Right lobe of liver (tissue), 6 donors: ENCODE data around the gene G6PD. TPM values are rescaled to one million over a fixed set of nuclear protein-coding genes. Genes with fewer than 3 reads are reported as not detected.
A peak's percentile ranks its signal among the peaks of the same experiment; 100 is the strongest.

ENCODE experiments used
- ATAC-seq, 4 donors: fragments of 200-7000 bp; cut with Tn5 transposase; one replicate each; pipeline ENCODE4 v1.9.1; 2020; ENCODE audit warnings: mild to moderate bottlenecking in 4 of 4, moderate library complexity in 4 of 4
- DNase-seq, 3 donors: peaks; one replicate each; pipeline ENCODE4 v3.0.0-alpha.2; 2020
- H3K27ac ChIP-seq, 3 donors: fragments of 200-600 bp; one replicate each; pipeline ENCODE4 v1.8.0; 2022
- H3K27me3 ChIP-seq, 2 donors: fragments of 200-600 bp; one replicate each; pipeline ENCODE4 v1.8.0; 2022
- H3K36me3 ChIP-seq, 4 donors: fragments of 200-600 bp; sonication (generic) in 1 of 4; one replicate each; pipeline versions ENCODE4 v1.5.1 to v1.8.0; 2017 to 2022; ENCODE audit warnings: control low read depth in 1 of 4
- H3K4me1 ChIP-seq, 4 donors: fragments of 200-600 bp; sonication (generic) in 1 of 4; one replicate each; pipeline versions ENCODE4 v1.5.1 to v1.8.0; 2017 to 2022; ENCODE audit warnings: control low read depth in 1 of 4
- H3K4me3 ChIP-seq, 3 donors: fragments of 200-600 bp; one replicate each; pipeline ENCODE4 v1.8.0; 2022
- H3K9me3 ChIP-seq, 4 donors: fragments of 200-600 bp; sonication (generic) in 1 of 4; one replicate each; pipeline versions ENCODE4 v1.5.1 to v1.8.0; 2017 to 2022; ENCODE audit warnings: control low read depth in 1 of 4
- POLR2A ChIP-seq: fragments of 450-650 bp; IDR thresholded peaks from one replicate; pipeline ENCODE4 v1.6.1; 2017; ENCODE audit warnings: antibody characterized with exemption, mild to moderate bottlenecking
- WGBS: methylation state at CpG from one replicate; pipeline ENCODE4 v1.1.6; 2018; ENCODE audit warnings: low coverage, low lambda C conversion rate; ENCODE audit not compliant: insufficient coverage; ENCODE audit errors: missing lambda C conversion rate; 5-methylcytosine and 5-hydroxymethylcytosine counted together
- intact Hi-C, 2 donors: fragments of 100-400 bp; cut with DNase I; formaldehyde crosslinking; loops; one replicate each; pipeline versions ENCODE4 v1.11.2 to v1.14.1; 2022
- total RNA-seq, 6 experiments: library from RNA; depleted of rRNA in 2 of 6; stranded (reverse); fragments of >200 nt in 2 of 6; fragmentation: NEBNext Ultra II Directional in 3 of 6; extraction: Animal tissue kit (Norgen Biotek cat#: 25700) in 3 of 6; gene quantifications; one replicate each; pipeline versions ENCODE4 v1.1.0 to v1.2.4, GENCODE V29; 2016 to 2023
- TF ChIP-seq, protein P1 (sequence below), 4 donors: fragments of 200-600 bp in 3 of 4; fragments of 450-650 bp in 1 of 4; IDR thresholded peaks; one replicate each; pipeline versions ENCODE4 v1.5.1 to v1.8.0; 2016 to 2022; ENCODE audit warnings: antibody characterized with exemption in 4 of 4, mild to moderate bottlenecking in 2 of 4
- donor health status: DM: no; HTN: yes; CAD: no.
- donor health status: DM: no; HTN: no; CAD: no.
- donor health status: DM: no; HTN: no; CAD: no.
- donor health status: DM: no; HTN: yes; CAD: no.
- donor health status: DM: no; HTN: yes; CAD: no.

The G6PD gene
- total RNA-seq, 6 experiments from 2014 or later, result 3.3 to 10.1 (median 7.5) TPM

- no CpG with 5 or more reads among the region's 20 CpGs for WGBS
- no peak for DNase-seq
- Histone ChIP-seq H3K27me3 (no peaks in the 10 kb centered on the region), H3K36me3 (no peaks in the 10 kb centered on the region), H3K4me3 (no peak overlapping the region), H3K4me1 (no peaks in the 10 kb centered on the region), H3K9me3 (no peaks in the 10 kb centered on the region), H3K27ac (no peak overlapping the region)
- no peak for TF ChIP-seq POLR2A
- TF ChIP-seq, protein P1, sequence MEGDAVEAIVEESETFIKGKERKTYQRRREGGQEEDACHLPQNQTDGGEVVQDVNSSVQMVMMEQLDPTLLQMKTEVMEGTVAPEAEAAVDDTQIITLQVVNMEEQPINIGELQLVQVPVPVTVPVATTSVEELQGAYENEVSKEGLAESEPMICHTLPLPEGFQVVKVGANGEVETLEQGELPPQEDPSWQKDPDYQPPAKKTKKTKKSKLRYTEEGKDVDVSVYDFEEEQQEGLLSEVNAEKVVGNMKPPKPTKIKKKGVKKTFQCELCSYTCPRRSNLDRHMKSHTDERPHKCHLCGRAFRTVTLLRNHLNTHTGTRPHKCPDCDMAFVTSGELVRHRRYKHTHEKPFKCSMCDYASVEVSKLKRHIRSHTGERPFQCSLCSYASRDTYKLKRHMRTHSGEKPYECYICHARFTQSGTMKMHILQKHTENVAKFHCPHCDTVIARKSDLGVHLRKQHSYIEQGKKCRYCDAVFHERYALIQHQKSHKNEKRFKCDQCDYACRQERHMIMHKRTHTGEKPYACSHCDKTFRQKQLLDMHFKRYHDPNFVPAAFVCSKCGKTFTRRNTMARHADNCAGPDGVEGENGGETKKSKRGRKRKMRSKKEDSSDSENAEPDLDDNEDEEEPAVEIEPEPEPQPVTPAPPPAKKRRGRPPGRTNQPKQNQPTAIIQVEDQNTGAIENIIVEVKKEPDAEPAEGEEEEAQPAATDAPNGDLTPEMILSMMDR (IDR thresholded peaks at IDR 0.05), result no peak
- intact Hi-C loops, result no loop called here
- no peak for ATAC-seq
These were observed 58.1 kb downstream of the G6PD start for GRCh38 chrX:154488336-154489075.

DNA sequence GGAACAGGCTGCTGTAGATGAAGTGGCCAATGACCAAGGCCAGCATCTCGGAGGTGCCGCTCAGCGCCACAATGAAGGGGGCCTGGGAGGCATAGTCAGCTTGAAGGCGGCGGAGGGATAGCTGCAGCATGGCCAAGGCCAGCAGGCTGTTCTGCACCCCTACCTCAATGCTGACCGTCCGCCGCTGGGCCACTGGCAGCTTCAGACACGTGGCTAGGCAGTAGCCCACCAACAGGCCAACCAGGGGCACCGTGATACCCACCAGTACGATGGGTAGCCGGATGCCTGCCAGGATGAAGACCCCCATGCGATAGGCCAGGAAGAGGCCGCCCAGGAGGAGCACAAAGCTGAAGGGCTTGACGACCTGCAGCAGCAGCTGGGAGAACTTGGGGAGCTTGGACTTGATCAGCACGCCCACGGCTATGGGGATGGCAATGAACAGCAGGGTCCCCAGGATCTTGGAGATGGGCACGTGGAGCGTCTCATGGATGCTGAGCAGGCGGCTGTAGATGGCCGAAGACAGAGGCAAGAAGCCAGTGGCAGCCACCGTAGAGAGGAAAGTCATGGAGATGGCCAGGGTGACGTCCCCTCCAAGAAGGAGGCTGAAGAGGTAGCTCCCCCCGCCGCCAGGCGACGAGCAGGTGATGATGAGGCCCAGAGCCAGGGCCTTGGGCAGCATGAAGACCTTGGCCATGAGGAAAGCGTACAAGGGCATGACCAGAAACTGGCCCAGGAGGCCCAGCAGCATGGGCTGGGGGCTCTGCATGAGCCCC is 58.9 kb downstream of the G6PD start:
- intact Hi-C loops, result no loop called here
- WGBS, result 93% methylated on average over 10 of the region's 28 CpGs
- H3K27me3 ChIP-seq, result no peaks in the 10 kb centered on the region
- no peak for ATAC-seq
- no peaks in the 10 kb centered on the region for H3K36me3 ChIP-seq
- TF ChIP-seq, protein P1 (IDR thresholded peaks at IDR 0.05), result no peak
- TF ChIP-seq POLR2A, result no peak
- H3K4me1 ChIP-seq, result no peaks in the 10 kb centered on the region
- H3K27ac ChIP-seq, result no peak overlapping the region
- no peak overlapping the region for H3K4me3 ChIP-seq
- H3K9me3 ChIP-seq, result no peaks in the 10 kb centered on the region
- DNase-seq, result no peak

DNA sequence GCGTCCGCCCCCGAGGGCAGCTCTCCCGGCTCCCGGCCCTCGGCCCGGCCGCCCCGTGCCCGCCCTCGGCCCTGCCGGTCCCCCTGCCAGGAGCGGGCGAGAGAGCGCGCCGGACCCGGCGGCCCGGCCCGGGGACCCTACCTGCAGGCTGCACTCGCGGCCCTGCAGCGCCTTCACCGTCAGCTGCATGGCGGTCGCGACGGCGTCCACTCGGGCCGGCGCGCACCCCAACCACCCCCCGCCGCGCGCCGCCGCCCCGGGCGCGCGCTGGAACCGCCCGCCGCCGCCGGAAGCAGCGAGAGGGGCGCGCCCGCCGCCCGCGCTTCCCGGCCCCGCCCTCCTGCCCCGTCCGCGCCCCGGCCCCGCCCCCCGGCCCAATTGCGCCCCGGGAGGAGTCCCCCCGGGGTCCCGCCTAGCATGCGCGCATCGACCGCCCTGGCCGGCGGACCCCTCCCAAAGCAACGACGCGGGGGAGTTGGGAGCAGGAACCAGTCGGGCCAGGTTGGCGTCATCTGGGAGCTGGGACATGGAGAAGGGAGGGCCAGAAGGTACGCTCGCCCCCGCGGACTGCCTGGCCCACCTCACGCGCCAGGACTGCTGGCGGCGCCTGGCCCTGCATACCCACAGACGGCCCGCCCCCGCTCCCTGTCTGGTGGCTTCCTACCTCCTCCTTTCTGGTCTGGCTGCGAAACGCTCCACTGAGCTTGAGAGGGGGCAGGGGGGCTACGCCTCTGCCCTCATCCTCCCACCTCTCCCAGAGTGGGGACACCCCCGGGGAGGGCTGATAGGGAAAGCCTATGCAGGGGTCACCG is 60.0 kb downstream of the G6PD start, which contains the start of gene UBL4A:
TSS of gene UBL4A (minus strand) at position 220 of the 812 bp plus-strand sequence. CDS start at position 189, 31 bp downstream.
- intact Hi-C loops, result no loop called here

GRCh38 chrX:154486052-154486395 is 60.6 kb downstream of the G6PD start:
- no peaks in the 10 kb centered on the region for H3K27me3 ChIP-seq
- H3K9me3 ChIP-seq, result no peaks in the 10 kb centered on the region
- TF ChIP-seq, protein P1 (IDR thresholded peaks at IDR 0.05), result no peak
- peak; percentile 11 for TF ChIP-seq POLR2A
- intact Hi-C loops, result no loop called here
- peak in 2 of 3 donors; percentile 50 to 56 for DNase-seq
- WGBS, result no CpG with 5 or more reads among the region's 35 CpGs
- peak overlapping the region; percentile 48 to 72 (median 60) for H3K4me3 ChIP-seq
- H3K36me3 ChIP-seq, result no peaks in the 10 kb centered on the region
- peak overlapping the region; percentile 26 to 71 (median 62) for H3K27ac ChIP-seq
- no peaks in the 10 kb centered on the region for H3K4me1 ChIP-seq
- peak in 3 of 4 donors; percentile 7 to 31 (median 10) for ATAC-seq

More for the DNA sequence above, 60.0 kb downstream of the G6PD start, which contains the start of gene UBL4A:
- WGBS, result 30% methylated on average over 1 of the region's 95 CpGs
- Histone ChIP-seq H3K9me3 (no peaks in the 10 kb centered on the region), H3K4me1 (no peaks in the 10 kb centered on the region), H3K4me3 (peak within 1 kb of the TSS; percentile 48 to 72 (median 60)), H3K27ac (peak within 1 kb of the TSS; percentile 26 to 71 (median 62)), H3K27me3 (no peaks in the 10 kb centered on the region), H3K36me3 (no peaks in the 10 kb centered on the region)
- ATAC-seq (peak; percentile 28 to 50 (median 34)), DNase-seq (peak in 2 of 3 donors; percentile 62 to 72)
- TF ChIP-seq, protein P1 (IDR thresholded peaks at IDR 0.05), result no peak
- peak; percentile 53 for TF ChIP-seq POLR2A
